Prostate gland (tissue), 2 donors: ENCODE measurements around the gene NPR3.

ENCODE experiments used
- CTCF ChIP-seq, 4 experiments: fragments of 200-600 bp in 2 of 4; fragments of 450-650 bp in 2 of 4; sonication (generic) in 2 of 4; IDR thresholded peaks; 1 replicate in 3 of 4; 2 replicates in 1 of 4; pipeline ENCODE4 v1.5.1; 2016 to 2019; ENCODE audit warnings: antibody characterized with exemption in 4 of 4, mild to moderate bottlenecking in 2 of 4, moderate library complexity in 2 of 4
- POLR2A ChIP-seq: fragments of 450-650 bp; IDR thresholded peaks from one replicate; pipeline ENCODE4 v1.6.1; 2016; ENCODE audit warnings: antibody characterized with exemption, mild to moderate bottlenecking

- TF ChIP-seq CTCF (IDR thresholded peaks at IDR 0.05): no peak
- TF ChIP-seq POLR2A: no peak
Measured at GRCh38 chr5:32721626-32722025, 10.5 kb downstream of the NPR3 start.
